ENCODE results near the gene CRYGB.

- TF ChIP-seq, protein P1, sequence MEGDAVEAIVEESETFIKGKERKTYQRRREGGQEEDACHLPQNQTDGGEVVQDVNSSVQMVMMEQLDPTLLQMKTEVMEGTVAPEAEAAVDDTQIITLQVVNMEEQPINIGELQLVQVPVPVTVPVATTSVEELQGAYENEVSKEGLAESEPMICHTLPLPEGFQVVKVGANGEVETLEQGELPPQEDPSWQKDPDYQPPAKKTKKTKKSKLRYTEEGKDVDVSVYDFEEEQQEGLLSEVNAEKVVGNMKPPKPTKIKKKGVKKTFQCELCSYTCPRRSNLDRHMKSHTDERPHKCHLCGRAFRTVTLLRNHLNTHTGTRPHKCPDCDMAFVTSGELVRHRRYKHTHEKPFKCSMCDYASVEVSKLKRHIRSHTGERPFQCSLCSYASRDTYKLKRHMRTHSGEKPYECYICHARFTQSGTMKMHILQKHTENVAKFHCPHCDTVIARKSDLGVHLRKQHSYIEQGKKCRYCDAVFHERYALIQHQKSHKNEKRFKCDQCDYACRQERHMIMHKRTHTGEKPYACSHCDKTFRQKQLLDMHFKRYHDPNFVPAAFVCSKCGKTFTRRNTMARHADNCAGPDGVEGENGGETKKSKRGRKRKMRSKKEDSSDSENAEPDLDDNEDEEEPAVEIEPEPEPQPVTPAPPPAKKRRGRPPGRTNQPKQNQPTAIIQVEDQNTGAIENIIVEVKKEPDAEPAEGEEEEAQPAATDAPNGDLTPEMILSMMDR (IDR thresholded peaks at IDR 0.05; ENCODE audit: low read depth, low read length): no peak
- TF ChIP-seq MYC (IDR thresholded peaks at IDR 0.05; ENCODE audit: low read depth, low read length) (no peak), POLR2A (IDR thresholded peaks at IDR 0.05; ENCODE audit: extremely low read depth, insufficient read length) (no peak)
Measured at GRCh38 chr2:208136716-208137094, 9.3 kb downstream of the CRYGB start.
